ENCODE measurements around the gene SERPINB12. TPM values are rescaled to one million over a fixed set of nuclear protein-coding genes. Genes with fewer than 3 reads are reported as not detected.

Gene SERPINB12
- polyA plus RNA-seq, 1 donor: not detected

DNA sequence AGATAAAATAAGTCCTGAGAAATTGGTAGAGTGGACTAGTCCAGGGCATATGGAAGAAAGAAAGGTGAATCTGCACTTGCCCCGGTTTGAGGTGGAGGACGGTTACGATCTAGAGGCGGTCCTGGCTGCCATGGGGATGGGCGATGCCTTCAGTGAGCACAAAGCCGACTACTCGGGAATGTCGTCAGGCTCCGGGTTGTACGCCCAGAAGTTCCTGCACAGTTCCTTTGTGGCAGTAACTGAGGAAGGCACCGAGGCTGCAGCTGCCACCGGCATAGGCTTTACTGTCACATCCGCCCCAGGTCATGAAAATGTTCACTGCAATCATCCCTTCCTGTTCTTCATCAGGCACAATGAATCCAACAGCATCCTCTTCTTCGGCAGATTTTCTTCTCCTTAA is 54.8 kb downstream of the SERPINB12 start:
- Histone ChIP-seq H3K36me3 (ENCODE audit: control insufficient read depth, insufficient read depth, low read length) (no peaks in the 10 kb centered on the region), H3K9me3 (ENCODE audit: control insufficient read depth, low read depth, low read length) (no peaks in the 10 kb centered on the region), H3K27me3 (ENCODE audit: control insufficient read depth, insufficient read depth, low read length) (no peaks in the 10 kb centered on the region), H3K4me1 (ENCODE audit: control insufficient read depth, insufficient read depth, low read length) (no peaks in the 10 kb centered on the region), H3K4me3 (ENCODE audit: low read length) (no peak overlapping the region), H3K27ac (ENCODE audit: low read length) (no peak overlapping the region)
- 100% methylated on average over 1 of the region's 14 CpGs for WGBS (ENCODE audit: insufficient coverage, low lambda C conversion rate)
- DNase-seq: no peak

DNA sequence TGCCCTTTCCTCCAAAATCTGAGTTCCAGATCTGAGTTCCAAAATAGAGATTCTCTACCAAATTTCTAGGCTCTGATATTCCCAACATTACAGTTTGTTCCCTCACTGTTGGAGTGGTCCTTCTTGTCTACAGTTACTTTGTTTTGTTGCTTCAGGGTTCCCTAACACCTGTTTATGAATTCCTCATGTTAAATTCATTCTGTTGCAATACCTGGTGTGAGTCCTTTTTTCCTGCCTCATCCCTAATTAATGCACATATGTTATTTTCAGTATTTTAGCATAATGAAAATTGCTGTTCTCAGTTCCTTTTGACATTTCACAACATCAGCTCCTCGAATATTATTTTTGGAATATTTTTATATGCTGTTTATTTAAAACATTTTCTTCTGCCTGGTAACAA is 61.2 kb downstream of the SERPINB12 start:
- Histone ChIP-seq H3K27ac (ENCODE audit: low read length) (no peak overlapping the region), H3K36me3 (ENCODE audit: control insufficient read depth, insufficient read depth, low read length) (no peaks in the 10 kb centered on the region), H3K9me3 (ENCODE audit: control insufficient read depth, low read depth, low read length) (no peaks in the 10 kb centered on the region), H3K27me3 (ENCODE audit: control insufficient read depth, insufficient read depth, low read length) (no peaks in the 10 kb centered on the region), H3K4me1 (ENCODE audit: control insufficient read depth, insufficient read depth, low read length) (no peaks in the 10 kb centered on the region), H3K4me3 (ENCODE audit: low read length) (no peak overlapping the region)
- WGBS (ENCODE audit: insufficient coverage, low lambda C conversion rate): 100% methylated on average over 1 of the region's 1 CpG
- no peak for DNase-seq

DNA sequence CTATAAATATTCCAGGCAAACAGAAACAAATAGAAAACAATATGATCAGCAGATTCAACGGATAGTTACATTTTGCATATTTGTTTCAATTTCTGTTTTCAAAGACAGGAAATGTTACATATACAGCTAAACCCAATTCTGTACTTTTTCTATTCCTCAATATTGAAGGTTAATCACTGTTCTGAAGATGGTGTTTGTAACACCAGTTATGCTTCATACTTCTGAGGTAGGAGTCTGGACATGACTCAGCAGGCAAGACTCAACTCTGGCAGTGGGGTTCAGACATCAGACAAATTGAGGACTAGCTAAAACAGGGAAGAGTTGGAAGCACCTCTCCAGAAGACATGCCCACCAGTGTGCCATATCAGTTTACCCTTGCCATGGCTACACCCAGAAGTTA is 61.6 kb downstream of the SERPINB12 start:
- Histone ChIP-seq H3K4me3 (ENCODE audit: low read length) (no peak overlapping the region), H3K27me3 (ENCODE audit: control insufficient read depth, insufficient read depth, low read length) (no peaks in the 10 kb centered on the region), H3K4me1 (ENCODE audit: control insufficient read depth, insufficient read depth, low read length) (no peaks in the 10 kb centered on the region), H3K27ac (ENCODE audit: low read length) (no peak overlapping the region), H3K36me3 (ENCODE audit: control insufficient read depth, insufficient read depth, low read length) (no peaks in the 10 kb centered on the region), H3K9me3 (ENCODE audit: control insufficient read depth, low read depth, low read length) (no peaks in the 10 kb centered on the region)
- DNase-seq: no peak
- WGBS (ENCODE audit: insufficient coverage, low lambda C conversion rate): 0% methylated on average over 1 of the region's 1 CpG

DNA sequence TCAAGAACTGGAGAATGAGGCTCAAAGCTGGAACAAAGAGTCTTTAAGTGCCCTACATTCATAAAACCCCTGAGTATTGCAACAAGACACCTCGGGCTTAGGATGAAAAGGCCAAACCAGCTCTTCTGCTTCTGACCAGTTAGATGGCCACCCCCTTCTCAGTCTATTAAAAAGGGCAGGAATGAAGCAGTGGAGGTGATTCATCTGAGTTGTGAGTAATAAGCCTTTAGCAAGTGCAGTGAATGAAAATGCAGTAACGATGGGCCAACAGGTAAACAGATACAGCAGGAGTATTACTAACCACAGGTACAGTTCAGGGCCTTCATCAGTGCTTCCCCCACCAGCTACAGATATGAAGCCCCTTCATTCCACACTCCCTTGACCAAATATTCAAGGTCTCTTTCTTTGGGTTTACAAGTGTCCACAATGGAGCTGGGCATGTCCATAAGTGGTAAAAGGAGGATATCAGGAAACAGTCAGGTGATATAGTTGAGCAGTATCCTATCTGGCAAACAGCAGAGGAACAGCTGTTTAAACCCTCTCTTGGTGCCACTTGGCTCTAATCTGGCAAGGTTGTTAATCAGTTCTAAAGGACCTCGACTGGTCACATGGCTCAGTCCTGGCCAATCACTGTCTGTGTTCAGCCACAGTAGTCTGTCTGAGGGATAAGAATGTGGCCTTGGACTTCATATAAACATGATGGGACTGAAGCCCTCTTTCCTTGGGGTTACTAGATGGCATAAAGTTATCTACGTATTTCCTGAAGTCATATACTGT is 62.8 kb downstream of the SERPINB12 start:
- DNase-seq: no peak
- Histone ChIP-seq H3K36me3 (ENCODE audit: control insufficient read depth, insufficient read depth, low read length) (no peaks in the 10 kb centered on the region), H3K4me1 (ENCODE audit: control insufficient read depth, insufficient read depth, low read length) (no peaks in the 10 kb centered on the region), H3K9me3 (ENCODE audit: control insufficient read depth, low read depth, low read length) (no peaks in the 10 kb centered on the region), H3K27ac (ENCODE audit: low read length) (no peak overlapping the region), H3K4me3 (ENCODE audit: low read length) (no peak overlapping the region), H3K27me3 (ENCODE audit: control insufficient read depth, insufficient read depth, low read length) (no peaks in the 10 kb centered on the region)
- WGBS (ENCODE audit: insufficient coverage, low lambda C conversion rate): 100% methylated on average over 1 of the region's 4 CpGs

DNA sequence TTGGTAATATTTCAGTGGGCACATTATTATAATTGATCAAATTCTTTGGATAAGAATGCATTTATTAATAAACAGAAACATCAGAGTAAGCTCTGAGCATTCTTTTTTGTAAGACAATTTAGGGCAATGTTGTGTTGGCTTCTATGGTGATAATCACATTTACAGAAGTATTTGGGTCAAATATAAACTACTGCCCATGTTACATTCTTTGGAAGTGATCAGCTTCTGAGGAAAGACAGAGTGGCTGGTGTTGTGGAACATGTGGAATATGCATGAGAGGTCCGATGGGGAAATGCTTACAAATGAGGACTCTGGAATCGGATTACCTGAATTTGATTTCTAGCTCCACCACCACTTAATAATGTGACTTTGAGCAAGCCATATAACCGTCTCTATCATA is 64.4 kb downstream of the SERPINB12 start:
- no peak for DNase-seq
- no peaks in the 10 kb centered on the region for H3K4me1 ChIP-seq (ENCODE audit: control insufficient read depth, insufficient read depth, low read length)
- no peak overlapping the region for H3K4me3 ChIP-seq (ENCODE audit: low read length)
- H3K36me3 ChIP-seq (ENCODE audit: control insufficient read depth, insufficient read depth, low read length): no peaks in the 10 kb centered on the region
- no peak overlapping the region for H3K27ac ChIP-seq (ENCODE audit: low read length)
- 80% methylated on average over 1 of the region's 3 CpGs for WGBS (ENCODE audit: insufficient coverage, low lambda C conversion rate)
- H3K27me3 ChIP-seq (ENCODE audit: control insufficient read depth, insufficient read depth, low read length): no peaks in the 10 kb centered on the region
- no peaks in the 10 kb centered on the region for H3K9me3 ChIP-seq (ENCODE audit: control insufficient read depth, low read depth, low read length)

DNA sequence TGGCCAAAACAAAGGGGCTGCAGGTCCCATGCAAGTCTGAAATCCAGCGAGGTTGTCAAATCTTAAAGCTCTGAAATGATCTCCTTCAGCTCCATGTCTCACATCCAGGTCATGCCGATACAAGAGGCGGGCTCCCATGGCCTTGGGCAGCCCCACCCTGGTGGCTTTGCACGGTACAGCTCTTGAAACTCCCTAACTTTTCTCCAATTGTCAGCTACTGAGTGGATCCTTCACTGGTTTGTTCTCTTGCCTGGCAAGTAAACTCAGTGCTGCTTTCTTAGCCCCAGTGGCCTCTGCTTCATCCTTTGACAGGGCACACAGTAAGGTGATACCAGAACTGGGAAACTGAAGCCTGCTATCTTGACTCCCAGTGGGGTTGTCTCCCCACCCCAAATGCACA is 71.3 kb downstream of the SERPINB12 start:
- Histone ChIP-seq H3K4me1 (ENCODE audit: control insufficient read depth, insufficient read depth, low read length) (no peaks in the 10 kb centered on the region), H3K36me3 (ENCODE audit: control insufficient read depth, insufficient read depth, low read length) (no peaks in the 10 kb centered on the region), H3K9me3 (ENCODE audit: control insufficient read depth, low read depth, low read length) (no peaks in the 10 kb centered on the region), H3K27me3 (ENCODE audit: control insufficient read depth, insufficient read depth, low read length) (no peaks in the 10 kb centered on the region), H3K27ac (ENCODE audit: low read length) (no peak overlapping the region), H3K4me3 (ENCODE audit: low read length) (no peak overlapping the region)
- WGBS (ENCODE audit: insufficient coverage, low lambda C conversion rate): no CpG with 5 or more reads among the region's 4 CpGs
- DNase-seq: no peak

DNA sequence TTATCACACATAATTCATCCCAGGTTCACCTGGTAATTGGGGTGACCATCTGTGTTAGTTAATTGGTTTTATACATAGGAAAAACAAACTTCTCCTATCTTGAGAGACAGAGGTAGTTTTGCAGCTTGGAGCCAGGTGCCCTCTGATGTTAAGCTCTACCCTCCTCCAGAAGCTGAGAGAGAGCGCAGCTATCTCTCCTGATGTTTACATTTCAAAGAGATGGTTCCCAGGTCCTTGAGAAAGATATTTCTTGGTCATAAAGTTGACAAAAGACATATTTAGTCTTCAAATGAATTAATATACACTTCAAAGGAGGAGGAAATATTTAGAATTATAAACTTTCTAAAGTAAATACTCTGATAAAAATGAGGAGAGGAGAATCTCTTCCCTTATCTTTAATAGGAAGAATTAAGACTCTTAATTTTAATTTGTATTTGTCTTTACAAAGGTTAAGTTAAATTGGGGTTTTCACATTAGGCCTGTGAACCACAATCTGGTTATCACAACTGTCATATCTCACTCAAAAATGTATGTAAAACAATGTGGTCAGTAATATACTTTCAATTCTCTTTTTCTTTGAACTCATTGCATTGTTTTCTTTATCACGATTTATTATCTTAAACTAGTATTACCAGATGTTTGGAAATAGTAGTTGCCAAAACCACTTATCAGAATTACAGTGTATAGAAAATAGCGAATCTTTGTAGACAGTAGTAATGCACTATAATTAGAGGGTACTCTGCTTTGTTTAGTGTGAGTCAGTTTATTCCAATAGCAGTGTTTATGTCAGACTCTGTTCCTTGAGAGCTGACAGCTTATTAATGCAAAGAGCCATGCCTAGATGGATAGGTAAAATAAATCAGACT is 75.1 kb downstream of the SERPINB12 start:
- no peaks in the 10 kb centered on the region for H3K36me3 ChIP-seq (ENCODE audit: control insufficient read depth, insufficient read depth, low read length)
- H3K4me1 ChIP-seq (ENCODE audit: control insufficient read depth, insufficient read depth, low read length): no peaks in the 10 kb centered on the region
- no peak for DNase-seq
- WGBS (ENCODE audit: insufficient coverage, low lambda C conversion rate): 0% methylated on average over 2 of the region's 3 CpGs
- H3K4me3 ChIP-seq (ENCODE audit: low read length): no peak overlapping the region
- no peaks in the 10 kb centered on the region for H3K27me3 ChIP-seq (ENCODE audit: control insufficient read depth, insufficient read depth, low read length)
- no peaks in the 10 kb centered on the region for H3K9me3 ChIP-seq (ENCODE audit: control insufficient read depth, low read depth, low read length)
- no peak overlapping the region for H3K27ac ChIP-seq (ENCODE audit: low read length)

DNA sequence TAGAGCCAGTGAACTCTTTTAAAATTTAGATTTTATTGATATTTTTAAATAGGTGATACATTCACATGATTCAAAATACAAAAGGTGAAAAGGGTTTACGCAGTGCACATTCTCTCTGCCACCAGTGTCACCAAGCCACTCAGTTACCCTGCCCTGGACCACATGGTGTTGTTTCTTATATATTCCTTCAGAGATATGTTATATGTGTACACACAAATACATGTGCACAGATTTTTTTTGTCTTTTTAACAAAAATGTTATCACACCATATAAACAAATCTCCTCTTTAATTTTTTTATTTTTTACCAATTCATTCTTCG is 75.7 kb downstream of the SERPINB12 start:
- H3K27me3 ChIP-seq (ENCODE audit: control insufficient read depth, insufficient read depth, low read length): no peaks in the 10 kb centered on the region
- WGBS (ENCODE audit: insufficient coverage, low lambda C conversion rate): 88% methylated on average over 1 of the region's 2 CpGs

More for the DNA sequence above, 75.7 kb downstream of the SERPINB12 start:
- Histone ChIP-seq H3K4me3 (ENCODE audit: low read length) (no peak overlapping the region), H3K36me3 (ENCODE audit: control insufficient read depth, insufficient read depth, low read length) (no peaks in the 10 kb centered on the region), H3K27ac (ENCODE audit: low read length) (no peak overlapping the region), H3K4me1 (ENCODE audit: control insufficient read depth, insufficient read depth, low read length) (no peaks in the 10 kb centered on the region), H3K9me3 (ENCODE audit: control insufficient read depth, low read depth, low read length) (no peaks in the 10 kb centered on the region)
- no peak for DNase-seq

Other genes starting within 250 kb of the SERPINB12 start
- gene BCL2, start 222.6 kb upstream of the SERPINB12 start, polyA plus RNA-seq: 8.8 TPM
- 35.6 TPM for gene KDSR, start 175.2 kb upstream of the SERPINB12 start, polyA plus RNA-seq
- gene VPS4B, start 119.9 kb upstream of the SERPINB12 start, polyA plus RNA-seq: 56.0 TPM
- gene SERPINB5, start 65.4 kb upstream of the SERPINB12 start, polyA plus RNA-seq: 0.16 TPM
- gene SERPINB13, start 45.0 kb downstream of the SERPINB12 start, polyA plus RNA-seq: not detected
- gene SERPINB4, start 101.9 kb downstream of the SERPINB12 start, polyA plus RNA-seq: not detected
- not detected for gene SERPINB3, start 119.5 kb downstream of the SERPINB12 start, polyA plus RNA-seq
- not detected for gene SERPINB11, start 160.6 kb downstream of the SERPINB12 start, polyA plus RNA-seq
- 0.09 TPM for gene SERPINB7, start 233.0 kb downstream of the SERPINB12 start, polyA plus RNA-seq